Measurements from ENCODE around the gene GABPB2.

The GABPB2 gene

DNA sequence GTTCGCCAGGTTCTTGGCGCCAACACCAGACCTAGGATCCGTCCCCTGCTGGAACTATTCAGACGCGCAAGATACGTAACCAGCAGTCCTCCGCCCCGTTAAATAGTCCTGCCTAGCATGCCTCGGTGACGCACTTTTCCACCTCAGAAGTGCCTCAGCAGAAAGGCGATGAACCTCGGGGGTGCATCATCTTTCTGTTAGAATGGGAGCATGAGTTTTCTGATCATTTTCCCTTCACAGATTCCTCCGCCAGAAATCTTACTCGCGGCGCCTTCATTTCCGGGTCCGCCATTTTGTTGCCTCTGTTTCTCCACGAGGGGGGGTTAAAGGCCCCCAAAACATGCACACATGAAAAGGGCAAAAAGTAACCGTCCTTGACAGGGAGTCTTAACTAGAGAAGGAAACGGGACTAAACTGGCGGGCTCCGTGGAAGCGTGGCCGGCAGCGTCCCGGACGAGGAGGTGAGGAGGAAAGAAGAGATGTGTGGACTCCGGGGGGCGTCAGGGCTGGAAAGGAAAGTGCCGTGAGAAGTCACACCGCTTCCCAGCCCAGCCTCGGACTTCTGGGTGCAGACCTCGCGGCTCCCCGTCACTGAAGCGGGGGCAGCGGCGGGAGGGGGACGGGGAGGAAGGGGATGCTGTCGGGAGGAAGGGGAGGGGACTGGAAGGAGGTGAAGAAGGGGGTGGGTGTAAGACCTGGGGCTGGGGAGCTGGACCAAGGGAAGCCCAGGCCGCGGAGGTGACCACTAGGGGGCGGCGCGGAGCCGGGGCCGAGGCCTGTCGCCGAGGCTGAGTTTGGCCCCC, at the start of gene GABPB2:
GABPB2 (plus strand) TSS at position 288 of the 803 bp plus-strand sequence. CDS start 17,429 bp downstream, outside the sequence.
- in situ Hi-C loops (cut with HindIII; ENCODE audit: low sequenced_read_pairs) = no loop called here

DNA sequence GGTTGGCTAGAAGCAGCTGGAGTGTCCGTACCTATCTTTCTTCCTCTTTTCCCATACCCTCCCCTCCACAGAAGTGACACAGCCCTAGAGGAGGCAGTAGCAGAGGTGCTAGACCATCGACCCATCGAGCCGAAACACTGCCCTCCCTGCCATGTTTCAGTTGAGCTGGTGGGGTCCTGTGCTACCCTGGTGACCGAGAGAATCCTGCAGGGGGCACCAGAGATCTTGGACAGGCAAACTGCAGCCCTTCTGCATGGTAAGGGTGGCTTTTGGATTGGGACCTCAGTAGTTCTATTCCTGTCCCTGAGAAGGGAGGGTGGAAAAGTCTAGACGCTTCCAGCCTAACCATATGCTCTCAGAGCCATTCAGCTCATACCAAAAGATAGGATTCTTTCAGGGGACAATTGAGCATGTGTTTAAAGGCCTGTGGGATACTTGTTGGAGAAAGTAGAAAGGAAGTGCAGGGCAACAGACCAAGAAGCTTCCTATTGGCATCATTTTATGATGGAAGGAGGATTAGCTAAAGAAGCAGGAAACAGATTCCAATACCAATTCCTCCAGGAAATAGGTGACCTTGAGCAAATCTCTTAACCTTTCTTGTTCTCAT, 45.9 kb upstream of the GABPB2 start:
- in situ Hi-C loops (cut with HindIII; ENCODE audit: low sequenced_read_pairs) = loop anchor here (10.0 kb wide), 1 partner anchor 130 kb away; the partner anchor contains the start of gene TNFAIP8L2

DNA sequence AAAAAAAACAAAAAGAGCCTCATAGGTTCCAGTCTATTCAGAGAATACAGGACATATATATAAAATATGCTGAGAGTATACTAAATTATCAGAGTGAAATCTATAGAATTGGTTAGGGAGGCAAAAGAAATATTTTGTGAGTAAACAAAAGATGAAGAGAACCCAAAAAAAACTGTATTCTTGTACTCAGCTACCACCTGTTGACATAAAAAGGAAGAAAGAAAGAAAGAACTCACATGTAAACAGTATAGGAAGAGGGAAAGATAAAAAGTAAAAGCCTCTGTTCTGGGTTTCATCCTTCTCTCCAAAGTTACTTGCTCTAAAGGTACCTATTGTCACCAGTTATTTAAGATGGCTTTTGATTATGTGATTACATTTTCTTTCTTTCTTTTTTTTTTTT, 44.1 kb upstream of the GABPB2 start:
- in situ Hi-C loops (cut with HindIII; ENCODE audit: low sequenced_read_pairs) = loop anchor here (10.0 kb wide), 1 partner anchor 128 kb away; the partner anchor contains the start of gene TNFAIP8L2

DNA sequence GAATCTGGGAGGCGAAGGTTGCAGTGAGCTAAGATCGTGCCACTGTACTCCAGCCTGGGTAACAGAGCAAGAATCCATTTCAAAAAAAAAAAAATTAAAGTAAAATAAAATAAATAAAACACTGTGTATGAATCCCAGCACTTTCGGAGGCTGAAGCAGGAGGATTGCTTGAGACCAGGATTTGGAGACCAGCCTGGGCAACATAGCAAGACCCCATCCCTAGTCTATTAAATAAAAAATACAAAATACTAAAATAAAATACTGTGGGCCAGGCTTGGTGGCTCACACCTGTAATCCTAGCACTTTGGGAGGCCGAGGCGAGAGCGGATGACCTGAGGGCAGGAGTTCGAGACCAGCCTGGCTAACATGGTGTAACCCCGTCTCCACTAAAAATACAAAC, 38.4 kb upstream of the GABPB2 start:
- in situ Hi-C loops (cut with HindIII; ENCODE audit: low sequenced_read_pairs) = no loop called here

DNA sequence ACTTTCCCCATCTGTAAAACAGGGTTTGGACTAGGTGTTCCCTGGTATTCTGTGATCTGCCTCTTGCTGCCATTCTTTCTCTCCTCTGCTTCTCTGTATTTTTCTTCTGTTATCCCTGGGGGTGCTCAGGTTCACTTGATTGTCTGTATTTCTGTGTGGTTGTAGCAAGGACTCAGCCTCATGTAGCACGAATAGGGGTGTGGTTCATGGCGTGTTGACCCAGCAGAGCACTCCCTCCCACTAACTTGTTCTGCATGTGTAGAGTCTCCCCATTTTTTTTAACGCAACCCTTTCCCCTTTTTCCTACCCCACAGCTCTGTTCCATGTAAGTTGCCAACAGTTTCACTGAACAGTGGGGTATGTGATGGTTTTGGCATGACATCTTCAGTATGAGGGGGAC, 35.4 kb upstream of the GABPB2 start:
- in situ Hi-C loops (cut with HindIII; ENCODE audit: low sequenced_read_pairs) = no loop called here

DNA sequence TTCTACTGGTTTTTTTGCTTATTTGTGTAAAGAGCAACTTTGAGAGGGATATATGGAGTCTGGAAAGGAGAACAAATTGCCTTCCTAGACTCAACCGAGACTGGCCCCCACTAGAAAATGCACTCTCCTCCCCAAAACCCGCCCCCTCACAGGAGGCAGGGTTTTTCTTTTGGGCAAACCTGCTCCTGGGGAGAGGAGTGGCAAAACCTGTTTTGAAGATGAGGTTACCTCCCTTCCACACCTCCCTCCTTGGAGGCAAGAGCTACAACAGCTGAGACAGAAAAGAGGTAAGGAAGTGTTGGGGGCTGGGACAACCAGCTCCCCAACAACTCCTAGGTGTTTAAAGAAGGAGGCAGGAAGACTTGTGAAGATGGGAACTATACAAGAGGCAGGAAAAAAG, 34.2 kb upstream of the GABPB2 start, which contains the start of gene BNIPL:
BNIPL (plus strand) TSS at position 231 of the 400 bp plus-strand sequence; CDS start at position 371, 140 bp downstream.
- in situ Hi-C loops (cut with HindIII; ENCODE audit: low sequenced_read_pairs) = no loop called here

DNA sequence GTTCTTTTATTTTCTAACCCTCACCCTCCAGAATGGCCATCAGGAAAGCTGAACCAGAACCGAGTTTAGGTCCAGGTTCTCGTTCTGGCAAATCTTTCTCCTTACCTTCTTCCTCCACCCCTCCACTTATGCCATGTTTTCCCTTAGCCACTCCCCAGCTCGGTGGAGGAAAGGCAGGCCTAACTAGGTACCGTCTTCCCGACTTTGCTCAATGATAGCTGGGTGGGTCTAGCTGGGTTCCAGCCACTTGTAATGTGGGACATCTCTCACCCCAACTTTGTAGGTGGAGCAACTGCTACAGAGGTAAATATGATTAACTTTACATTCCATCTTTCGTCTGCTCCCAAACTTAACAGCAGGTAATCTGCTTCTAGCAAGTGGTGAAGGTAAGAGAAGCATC, 33.5 kb upstream of the GABPB2 start:
- in situ Hi-C loops (cut with HindIII; ENCODE audit: low sequenced_read_pairs) = no loop called here

DNA sequence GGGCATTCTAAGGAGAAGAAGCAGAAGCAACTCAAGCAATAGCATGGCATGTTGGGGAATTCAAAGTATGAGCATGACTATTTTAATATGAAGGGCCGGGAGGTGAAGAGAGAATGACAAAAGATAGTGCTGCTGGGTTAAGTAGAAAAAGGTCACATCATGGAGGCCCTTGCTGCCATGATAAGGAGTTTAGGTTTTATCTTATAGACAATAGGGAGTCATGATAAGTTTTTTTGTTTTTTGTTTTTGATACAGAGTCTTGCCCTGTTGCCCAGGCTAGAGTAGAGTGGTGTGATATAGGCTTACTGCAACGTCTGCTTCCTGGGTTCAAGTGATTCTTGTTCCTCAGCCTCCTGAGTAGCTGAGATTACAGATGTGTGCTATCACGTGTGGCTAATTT, 31.0 kb upstream of the GABPB2 start:
- in situ Hi-C loops (cut with HindIII; ENCODE audit: low sequenced_read_pairs) = no loop called here

DNA sequence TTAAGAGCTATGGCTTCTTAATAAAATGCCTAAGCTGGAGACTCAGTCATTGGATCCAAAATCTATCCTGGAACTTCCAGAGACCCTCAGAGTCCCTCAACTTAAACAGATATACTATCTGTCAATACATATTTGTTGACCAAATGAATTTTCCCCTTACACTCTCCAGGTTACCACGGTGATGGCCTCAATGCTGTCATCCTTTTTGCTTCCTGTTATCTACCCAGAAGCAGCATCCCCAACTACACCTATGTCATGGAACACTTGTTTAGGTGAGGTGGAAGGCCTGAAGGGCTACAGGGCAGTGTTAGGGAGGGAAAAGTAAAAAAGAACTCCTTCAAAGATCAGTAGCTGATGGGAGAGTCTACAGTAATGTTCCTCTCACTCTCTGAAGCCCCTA, 27.4 kb upstream of the GABPB2 start:
- in situ Hi-C loops (cut with HindIII; ENCODE audit: low sequenced_read_pairs) = no loop called here

DNA sequence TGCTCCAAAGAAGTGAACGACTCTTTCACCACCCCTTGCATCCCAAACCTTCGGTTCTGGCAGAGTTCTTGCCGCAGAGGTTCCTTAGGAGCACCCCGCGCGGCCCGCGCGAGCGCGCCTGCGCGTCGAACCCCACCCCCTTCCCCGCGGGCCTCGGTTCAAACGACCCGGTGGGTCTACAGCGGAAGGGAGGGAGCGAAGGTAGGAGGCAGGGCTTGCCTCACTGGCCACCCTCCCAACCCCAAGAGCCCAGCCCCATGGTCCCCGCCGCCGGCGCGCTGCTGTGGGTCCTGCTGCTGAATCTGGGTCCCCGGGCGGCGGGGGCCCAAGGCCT, 23.0 kb upstream of the GABPB2 start, which contains the start of gene C1orf56:
C1orf56 (plus strand) TSS at position 161 of the 334 bp plus-strand sequence; CDS start at position 258, 97 bp downstream.
- in situ Hi-C loops (cut with HindIII; ENCODE audit: low sequenced_read_pairs) = no loop called here

DNA sequence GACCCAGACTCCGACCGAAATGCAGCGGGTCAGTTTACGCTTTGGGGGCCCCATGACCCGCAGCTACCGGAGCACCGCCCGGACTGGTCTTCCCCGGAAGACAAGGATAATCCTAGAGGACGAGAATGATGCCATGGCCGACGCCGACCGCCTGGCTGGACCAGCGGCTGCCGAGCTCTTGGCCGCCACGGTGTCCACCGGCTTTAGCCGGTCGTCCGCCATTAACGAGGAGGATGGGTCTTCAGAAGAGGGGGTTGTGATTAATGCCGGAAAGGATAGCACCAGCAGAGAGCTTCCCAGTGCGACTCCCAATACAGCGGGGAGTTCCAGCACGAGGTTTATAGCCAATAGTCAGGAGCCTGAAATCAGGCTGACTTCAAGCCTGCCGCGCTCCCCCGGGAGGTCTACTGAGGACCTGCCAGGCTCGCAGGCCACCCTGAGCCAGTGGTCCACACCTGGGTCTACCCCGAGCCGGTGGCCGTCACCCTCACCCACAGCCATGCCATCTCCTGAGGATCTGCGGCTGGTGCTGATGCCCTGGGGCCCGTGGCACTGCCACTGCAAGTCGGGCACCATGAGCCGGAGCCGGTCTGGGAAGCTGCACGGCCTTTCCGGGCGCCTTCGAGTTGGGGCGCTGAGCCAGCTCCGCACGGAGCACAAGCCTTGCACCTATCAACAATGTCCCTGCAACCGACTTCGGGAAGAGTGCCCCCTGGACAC, 22.5 kb upstream of the GABPB2 start:
- in situ Hi-C loops (cut with HindIII; ENCODE audit: low sequenced_read_pairs) = no loop called here

DNA sequence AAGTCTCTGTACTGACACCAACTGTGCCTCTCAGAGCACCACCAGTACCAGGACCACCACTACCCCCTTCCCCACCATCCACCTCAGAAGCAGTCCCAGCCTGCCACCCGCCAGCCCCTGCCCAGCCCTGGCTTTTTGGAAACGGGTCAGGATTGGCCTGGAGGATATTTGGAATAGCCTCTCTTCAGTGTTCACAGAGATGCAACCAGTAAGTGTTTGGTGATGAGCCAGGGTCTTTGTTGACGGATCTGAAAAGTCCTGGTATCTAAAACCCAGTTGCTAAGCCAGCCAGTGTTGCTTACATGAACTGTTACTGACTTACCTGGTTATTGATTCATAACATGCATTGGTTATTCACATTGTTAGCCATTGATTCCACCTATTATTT, 21.9 kb upstream of the GABPB2 start:
- in situ Hi-C loops (cut with HindIII; ENCODE audit: low sequenced_read_pairs) = no loop called here

DNA sequence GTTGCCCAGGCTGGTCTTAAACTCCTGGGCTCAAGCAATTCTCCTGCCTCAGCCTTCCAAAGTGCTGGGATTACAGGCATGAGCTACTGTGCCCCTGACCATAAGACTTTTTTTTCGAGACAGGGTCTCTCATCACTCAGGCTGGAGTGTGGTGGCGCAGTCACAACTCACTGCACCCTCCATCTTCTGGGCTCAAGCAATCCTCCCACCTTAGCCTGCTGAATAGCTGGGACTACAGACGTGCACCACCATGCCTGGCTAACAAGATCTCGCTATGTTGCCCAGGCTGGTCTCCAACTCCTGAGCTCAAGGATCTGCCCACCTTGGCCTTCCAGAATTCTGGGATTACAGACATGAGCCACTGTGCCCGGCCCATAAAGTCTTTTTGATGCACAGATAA, 21.1 kb upstream of the GABPB2 start:
- in situ Hi-C loops (cut with HindIII; ENCODE audit: low sequenced_read_pairs) = no loop called here

DNA sequence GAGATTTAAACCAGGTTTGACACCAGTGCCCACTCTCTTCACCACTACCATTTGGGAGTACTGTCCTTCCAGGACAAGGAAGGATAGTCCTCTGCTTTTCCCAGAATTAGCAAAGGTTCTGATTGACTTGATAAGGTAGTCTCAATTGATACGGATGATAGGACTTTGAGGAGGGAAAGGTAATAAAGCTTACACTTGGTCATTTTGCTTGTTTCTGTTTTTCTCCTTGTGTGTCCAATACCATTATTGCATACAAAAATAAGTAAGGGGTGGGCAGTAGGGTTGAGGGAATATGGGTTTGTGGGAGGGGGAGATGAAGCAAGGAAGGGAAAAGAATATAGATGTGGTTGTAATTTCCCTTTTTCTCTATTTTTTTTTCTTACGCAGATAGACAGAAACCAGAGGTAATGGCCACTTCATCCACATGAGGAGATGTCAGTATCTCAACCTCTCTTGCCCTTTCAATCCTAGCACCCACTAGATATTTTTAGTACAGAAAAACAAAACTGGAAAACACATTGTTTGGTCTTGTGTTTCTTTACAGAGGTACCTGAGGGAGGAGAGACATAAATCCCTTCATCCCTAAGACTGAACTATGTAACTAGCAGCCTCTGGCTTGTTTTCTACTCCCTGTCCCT, 20.4 kb upstream of the GABPB2 start:
- in situ Hi-C loops (cut with HindIII; ENCODE audit: low sequenced_read_pairs) = loop anchor here (5.0 kb wide), 1 partner anchor 48 kb away; no protein-coding TSS in a partner anchor

DNA sequence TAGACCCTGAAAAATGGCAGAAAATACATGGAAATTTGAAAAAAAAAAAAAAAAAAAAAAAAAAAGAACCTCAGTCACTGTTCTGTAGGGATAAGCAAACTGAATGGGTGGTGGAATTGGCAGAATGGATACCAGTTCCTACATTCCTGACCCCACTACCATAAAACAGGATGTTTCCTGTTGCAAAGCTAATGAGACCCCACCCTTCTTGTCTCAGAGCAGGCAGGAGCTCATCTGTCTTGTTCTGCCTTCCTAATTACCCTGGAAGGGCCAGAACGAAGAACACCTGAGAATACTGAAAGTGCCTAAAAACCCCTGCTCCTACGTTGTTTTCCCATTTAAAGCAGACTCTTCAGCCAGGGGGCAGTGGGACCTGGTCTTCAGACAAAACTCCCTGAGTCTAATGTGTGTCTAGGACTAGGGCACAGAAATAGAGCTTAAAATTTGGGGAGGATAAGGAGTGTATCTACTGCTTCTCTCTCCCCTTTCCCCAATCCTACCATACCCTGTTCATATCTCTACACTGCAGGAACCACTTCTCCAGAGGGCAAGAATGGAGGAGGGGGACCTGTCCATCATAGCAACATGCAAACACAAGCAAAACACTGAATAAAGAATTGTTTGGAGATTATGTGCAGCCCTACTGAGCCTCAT, 19.1 kb upstream of the GABPB2 start:
- in situ Hi-C loops (cut with HindIII; ENCODE audit: low sequenced_read_pairs) = loop anchor here (5.0 kb wide), 1 partner anchor 49 kb away; no protein-coding TSS in a partner anchor

DNA sequence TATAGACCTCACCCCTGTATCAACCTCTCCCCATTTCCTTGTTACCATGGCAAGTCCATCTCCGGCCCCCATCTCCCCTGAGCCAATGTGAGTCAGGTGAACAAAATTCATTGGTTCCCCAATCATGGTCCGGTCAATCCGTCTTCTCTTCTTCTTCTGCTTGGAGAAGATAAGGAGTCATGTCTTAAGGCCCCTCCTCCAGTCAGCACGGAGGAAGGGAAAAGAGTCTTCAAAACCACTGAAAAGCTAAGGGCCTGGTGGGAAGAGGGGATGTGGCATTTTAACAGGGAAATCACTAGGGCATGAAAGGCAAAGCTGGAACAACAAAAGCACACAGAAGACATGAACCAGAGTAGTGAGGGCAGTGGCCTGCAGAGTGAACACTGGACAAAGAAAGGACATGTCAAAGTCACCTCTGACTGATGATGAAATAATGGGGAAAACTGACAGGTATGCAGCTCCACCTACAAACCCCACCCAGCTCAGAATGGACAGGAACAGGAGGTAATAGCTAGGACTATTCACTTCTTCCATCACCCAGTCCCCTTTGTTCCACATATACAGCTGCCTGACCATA, 15.5 kb upstream of the GABPB2 start:
- in situ Hi-C loops (cut with HindIII; ENCODE audit: low sequenced_read_pairs) = loop anchor here (5.0 kb wide), 1 partner anchor 53 kb away; no protein-coding TSS in a partner anchor

DNA sequence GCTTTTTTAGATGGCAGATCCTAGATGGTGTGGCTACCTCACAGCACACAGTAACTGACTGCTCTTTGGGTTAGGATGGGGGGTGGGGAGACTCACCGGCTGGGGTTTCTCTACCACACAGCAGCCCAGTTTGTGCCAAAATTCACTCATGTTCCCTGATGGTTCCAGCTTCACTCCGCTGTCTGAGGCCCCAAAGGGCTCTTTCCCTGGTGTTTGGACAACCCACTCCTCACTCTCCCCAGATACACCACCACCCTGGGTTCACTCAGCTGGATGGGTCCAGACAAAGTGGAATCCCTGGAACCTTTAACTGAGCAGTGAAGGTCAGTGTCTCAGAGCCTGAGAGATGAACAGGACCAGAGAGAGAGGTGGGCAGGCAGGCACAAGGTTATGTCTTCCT, 15.0 kb upstream of the GABPB2 start:
- in situ Hi-C loops (cut with HindIII; ENCODE audit: low sequenced_read_pairs) = no loop called here

DNA sequence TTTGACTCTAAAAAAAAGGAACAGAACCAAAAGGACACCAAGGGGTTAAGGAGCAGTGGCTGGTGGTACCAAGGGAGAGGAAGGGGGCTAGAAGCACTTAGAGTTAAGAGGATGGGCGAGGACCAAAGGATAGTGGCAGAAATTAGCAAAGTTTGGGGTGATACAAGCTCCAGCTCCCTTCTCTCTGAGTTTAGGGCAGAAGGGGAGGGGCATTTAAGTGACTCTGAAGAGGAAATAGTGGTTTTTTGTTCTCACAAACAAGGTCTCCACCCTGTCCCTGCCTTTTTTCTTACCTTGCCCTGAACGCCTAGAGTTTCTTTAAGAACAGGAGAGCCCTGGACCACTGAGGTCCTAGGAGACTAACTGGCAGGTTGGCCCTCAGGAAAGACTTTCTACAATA, 14.4 kb upstream of the GABPB2 start:
- in situ Hi-C loops (cut with HindIII; ENCODE audit: low sequenced_read_pairs) = no loop called here

DNA sequence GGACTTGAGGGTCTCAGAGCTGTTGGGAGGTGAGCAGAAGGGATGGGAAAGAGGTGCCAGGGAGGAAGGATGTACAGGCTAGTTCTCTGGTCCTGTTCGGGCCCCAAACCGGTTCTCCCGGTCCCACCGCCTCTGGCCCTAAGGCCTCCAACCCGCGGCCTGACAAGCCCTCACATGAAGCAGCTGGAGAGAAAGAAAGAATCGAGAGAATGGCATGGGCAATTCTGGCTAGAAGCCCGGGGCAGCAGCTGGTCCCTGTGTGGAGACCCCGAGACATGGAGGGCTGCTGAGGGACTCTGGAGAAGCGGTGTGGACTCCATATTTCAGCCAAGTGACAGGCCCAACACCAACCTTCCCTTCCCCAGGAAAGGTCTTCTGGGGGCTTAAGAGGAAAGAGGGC, 11.9 kb upstream of the GABPB2 start:
- in situ Hi-C loops (cut with HindIII; ENCODE audit: low sequenced_read_pairs) = no loop called here

Data from endothelial cell of hepatic sinusoid (primary cell).